Aorta (tissue), 5 donors: Measurements from ENCODE around the gene CALHM2. TPM values are rescaled to one million over a fixed set of nuclear protein-coding genes. Genes with fewer than 3 reads are reported as not detected.
"Not testable (repeated sequence)": the region's sequence is repeated elsewhere in the genome, so short reads cannot be mapped to it uniquely, and the experiment has no call there.

ENCODE experiments used
- ATAC-seq: fragments of 200-7000 bp; cut with Tn5 transposase; one replicate; pipeline ENCODE4 v1.9.1; 2022; ENCODE audit warnings: moderate library complexity; ENCODE audit not compliant: low FRiP score
- DNase-seq, 2 donors: peaks; one replicate each; pipeline ENCODE4 v3.0.0-alpha.2; 2020
- H3K27ac ChIP-seq, 2 donors: one replicate each; pipeline ENCODE4 v1.5.1; 2013; ENCODE audit warnings: low read length in 2 of 2, mild to moderate bottlenecking in 2 of 2, moderate library complexity in 2 of 2, control low read depth in 1 of 2, inconsistent platforms in 1 of 2, low read depth in 1 of 2
- H3K27me3 ChIP-seq, 2 donors: one replicate each; pipeline ENCODE4 v1.6.1; 2013; ENCODE audit warnings: control low read depth in 1 of 2, low read length in 1 of 2, mild to moderate bottlenecking in 1 of 2, moderate library complexity in 1 of 2; ENCODE audit not compliant: insufficient read depth in 2 of 2, control insufficient read depth in 1 of 2
- H3K36me3 ChIP-seq, 2 donors: one replicate each; pipeline ENCODE4 v1.6.1; 2013; ENCODE audit warnings: control low read depth in 1 of 2, low read length in 1 of 2, mild to moderate bottlenecking in 1 of 2; ENCODE audit not compliant: insufficient read depth in 2 of 2, control insufficient read depth in 1 of 2
- H3K4me1 ChIP-seq, 2 donors: one replicate each; pipeline ENCODE4 v1.6.1; 2013; ENCODE audit warnings: low read length in 2 of 2, control low read depth in 1 of 2, mild to moderate bottlenecking in 1 of 2, moderate library complexity in 1 of 2; ENCODE audit not compliant: insufficient read depth in 2 of 2, control insufficient read depth in 1 of 2
- H3K4me3 ChIP-seq, 2 donors: one replicate each; pipeline ENCODE4 v1.5.1; 2013; ENCODE audit warnings: low read length in 2 of 2, control low read depth in 1 of 2, mild to moderate bottlenecking in 1 of 2
- H3K9me3 ChIP-seq: one replicate; pipeline ENCODE4 v1.6.1; 2013; ENCODE audit warnings: mild to moderate bottlenecking, low read length; ENCODE audit not compliant: control insufficient read depth
- WGBS, 2 donors: extraction: QIAGEN DNeasy Blood & Tissue Kit; methylation state at CpG; one replicate each; pipeline ENCODE4 v1.1.7; 2013; 5-methylcytosine and 5-hydroxymethylcytosine counted together
- intact Hi-C, 2 donors: fragments of 100-400 bp; cut with DNase I; formaldehyde crosslinking; loops; one replicate each; pipeline versions ENCODE4 v1.14.2 to v1.15.0; 2022
- polyA plus RNA-seq, 2 donors: library from polyadenylated mRNA; stranded (reverse); fragments of 200-250 nt; gene quantifications; one replicate each; pipeline ENCODE4 v1.2.3, GENCODE V29; 2013
- total RNA-seq, 2 donors: library from RNA; stranded (reverse); fragmentation: NEBNext Ultra II Directional; extraction: Animal tissue kit (Norgen Biotek cat#: 25700); gene quantifications; one replicate each; pipeline ENCODE4 v1.2.1, GENCODE V29; 2021
- donor health status: healthy with polysubstance abuse.
- donor health status: Bipolar disorder and iron deficiency.
- donor health status: DM: no; HTN: no; CAD: no.
- donor health status: DM: no; HTN: no; CAD: no.
- donor health status: DM: yes; HTN: yes; CAD: no.

CALHM2 gene
- total and polyA plus RNA-seq, 4 donors: 31.7 to 90.4 (median 67.4) TPM

DNA sequence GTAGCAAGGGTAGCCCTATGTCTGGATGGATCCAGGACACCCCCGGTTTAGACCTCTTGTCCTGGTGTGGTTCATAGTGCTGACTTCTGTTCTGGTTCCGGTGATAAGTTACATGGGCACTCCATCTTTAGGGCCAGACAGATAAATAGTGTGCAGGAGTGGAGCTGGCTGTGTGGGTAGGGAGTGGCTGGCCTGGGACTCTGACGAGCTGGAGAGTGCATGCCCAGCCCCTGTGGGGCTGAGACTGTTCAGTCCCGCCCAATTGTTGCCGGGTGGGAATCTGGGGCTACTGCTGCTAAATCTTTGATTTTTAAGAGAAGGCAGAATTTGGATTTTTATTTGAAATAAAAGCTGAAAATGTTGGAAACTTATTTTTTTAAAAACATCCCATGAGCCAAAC lies 28.4 kb downstream of the CALHM2 start:
- ATAC-seq: no peak
- WGBS, 2 donors: 80 to 85% methylated on average over 5 of the region's 5 CpGs

GRCh38 chr10:103419101-103419500 lies 33.1 kb downstream of the CALHM2 start:
- Histone ChIP-seq H3K27me3 (no peaks in the 10 kb centered on the region), H3K27ac (no peak overlapping the region), H3K9me3 (no peaks in the 10 kb centered on the region), H3K4me3 (no peak overlapping the region), H3K4me1 (no peaks in the 10 kb centered on the region), H3K36me3 (peaks cover 9 to 16% of the 10 kb centered on the region in 2 donors)
- ATAC-seq: no peak
- intact Hi-C loops: no loop called here
- 95% methylated on average over 4 of the region's 4 CpGs for WGBS, 2 donors
- no peak for DNase-seq

More for the DNA sequence above, 28.4 kb downstream of the CALHM2 start:
- Histone ChIP-seq H3K27me3 (no peaks in the 10 kb centered on the region), H3K4me1 (no peaks in the 10 kb centered on the region), H3K36me3 (peaks cover 12 to 13% of the 10 kb centered on the region in 2 donors), H3K9me3 (no peaks in the 10 kb centered on the region), H3K4me3 (no peak overlapping the region), H3K27ac (no peak overlapping the region)
- DNase-seq: no peak
- intact Hi-C loops: no loop called here

DNA sequence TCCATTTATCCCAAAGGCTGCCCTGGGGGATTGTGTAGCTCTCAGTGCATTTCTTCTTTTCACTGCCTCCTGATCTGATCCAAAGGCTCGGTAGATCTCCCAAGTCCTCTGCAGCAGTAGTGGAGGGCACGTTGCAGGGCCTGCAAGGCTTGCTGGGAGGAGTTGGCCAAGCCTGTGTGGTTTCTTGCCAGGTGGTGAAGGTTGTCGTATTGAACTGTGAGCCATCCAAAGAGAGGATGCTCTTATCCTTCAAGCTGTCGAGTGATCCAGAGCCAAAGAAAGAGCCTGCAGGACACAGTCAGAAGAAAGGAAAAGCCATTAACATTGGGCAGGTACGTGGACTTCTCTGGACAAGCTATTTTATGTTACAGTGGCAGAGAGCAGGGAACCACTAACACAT lies 34.6 kb downstream of the CALHM2 start:
- Histone ChIP-seq H3K9me3 (no peaks in the 10 kb centered on the region), H3K36me3 (peaks cover 7 to 15% of the 10 kb centered on the region in 2 donors), H3K4me1 (no peaks in the 10 kb centered on the region), H3K4me3 (no peak overlapping the region), H3K27me3 (no peaks in the 10 kb centered on the region), H3K27ac (no peak overlapping the region)
- WGBS, 2 donors: 83 to 89% methylated on average over 5 of the region's 5 CpGs
- DNase-seq (no peak), ATAC-seq (no peak)
- intact Hi-C loops: loop anchor here (1.0 kb wide), 1 partner anchor 68 kb away; no protein-coding TSS in a partner anchor

- H3K27me3 ChIP-seq, ATAC-seq, H3K9me3 ChIP-seq, H3K4me1 ChIP-seq, H3K4me3 ChIP-seq, DNase-seq, H3K27ac ChIP-seq: not testable (repeated sequence)
- peaks cover 7 to 15% of the 10 kb centered on the region in 2 donors for H3K36me3 ChIP-seq
- WGBS, 2 donors: 82 to 89% methylated on average over 5 of the region's 5 CpGs
- intact Hi-C loops: loop anchor here (1.0 kb wide), 1 partner anchor 68 kb away; no protein-coding TSS in a partner anchor
These were observed 35.1 kb downstream of the CALHM2 start for GRCh38 chr10:103417148-103417469.

DNA sequence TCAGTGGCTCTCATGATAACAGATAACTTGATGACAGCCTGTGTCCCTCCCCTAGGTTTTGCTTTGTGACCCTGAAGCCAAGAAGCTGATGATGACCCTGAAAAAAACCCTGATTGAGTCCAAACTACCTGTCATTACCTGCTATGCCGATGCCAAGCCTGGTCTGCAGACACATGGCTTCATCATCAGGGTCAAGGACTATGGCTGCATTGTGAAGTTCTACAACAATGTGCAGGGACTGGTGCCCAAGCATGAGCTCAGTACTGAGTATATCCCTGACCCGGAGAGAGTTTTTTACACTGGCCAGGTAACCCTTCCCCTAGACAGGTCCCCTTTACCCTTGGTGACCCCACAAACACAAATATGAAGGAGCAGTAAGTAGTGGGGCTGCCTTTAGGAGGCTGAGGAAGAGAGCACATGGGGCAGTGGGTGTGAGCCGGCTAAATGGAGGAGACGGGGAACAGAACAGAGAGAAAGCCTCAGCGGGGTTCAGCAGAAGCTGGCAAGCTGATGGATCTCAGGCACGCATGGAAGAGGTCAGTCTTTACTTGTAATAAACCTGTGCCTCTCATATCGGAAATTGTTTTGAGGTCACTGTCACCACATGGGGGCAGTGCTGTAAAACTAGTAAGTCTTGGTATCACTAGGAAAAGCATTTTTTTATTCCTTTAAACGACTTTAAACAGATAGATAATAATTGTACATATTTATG lies 35.6 kb downstream of the CALHM2 start:
- no peaks in the 10 kb centered on the region for H3K27me3 ChIP-seq
- peaks cover 7 to 15% of the 10 kb centered on the region in 2 donors for H3K36me3 ChIP-seq
- no peaks in the 10 kb centered on the region for H3K4me1 ChIP-seq
- H3K4me3 ChIP-seq: no peak overlapping the region
- peak in 1 of 2 donors; percentile 70 for DNase-seq
- 45 to 50% methylated on average over 8 of the region's 8 CpGs for WGBS, 2 donors
- H3K27ac ChIP-seq: no peak overlapping the region
- H3K9me3 ChIP-seq: no peaks in the 10 kb centered on the region
- intact Hi-C loops: loop anchor here (1.0 kb wide), 1 partner anchor 69 kb away; no protein-coding TSS in a partner anchor
- peak; percentile 72 for ATAC-seq

- no peak for ATAC-seq
- intact Hi-C loops: no loop called here
- H3K27ac ChIP-seq: no peak overlapping the region
- 69 to 76% methylated on average over 8 of the region's 8 CpGs for WGBS, 2 donors
- no peak for DNase-seq
- peaks cover 7 to 15% of the 10 kb centered on the region in 2 donors for H3K36me3 ChIP-seq
- H3K4me3 ChIP-seq: no peak overlapping the region
- H3K4me1 ChIP-seq: no peaks in the 10 kb centered on the region
- H3K9me3 ChIP-seq: no peaks in the 10 kb centered on the region
- H3K27me3 ChIP-seq: no peaks in the 10 kb centered on the region
These were observed 36.6 kb downstream of the CALHM2 start for GRCh38 chr10:103415581-103415980.

- DNase-seq (no peak), ATAC-seq (no peak)
- H3K36me3 ChIP-seq: peaks cover 10 to 15% of the 10 kb centered on the region in 2 donors
- H3K9me3 ChIP-seq: no peaks in the 10 kb centered on the region
- no peaks in the 10 kb centered on the region for H3K4me1 ChIP-seq
- intact Hi-C loops: no loop called here
- no peak overlapping the region for H3K4me3 ChIP-seq
- no peaks in the 10 kb centered on the region for H3K27me3 ChIP-seq
- WGBS, 2 donors: 82 to 87% methylated on average over 2 of the region's 2 CpGs
- no peak overlapping the region for H3K27ac ChIP-seq
These were observed 38.6 kb downstream of the CALHM2 start for GRCh38 chr10:103413564-103413963.

DNA sequence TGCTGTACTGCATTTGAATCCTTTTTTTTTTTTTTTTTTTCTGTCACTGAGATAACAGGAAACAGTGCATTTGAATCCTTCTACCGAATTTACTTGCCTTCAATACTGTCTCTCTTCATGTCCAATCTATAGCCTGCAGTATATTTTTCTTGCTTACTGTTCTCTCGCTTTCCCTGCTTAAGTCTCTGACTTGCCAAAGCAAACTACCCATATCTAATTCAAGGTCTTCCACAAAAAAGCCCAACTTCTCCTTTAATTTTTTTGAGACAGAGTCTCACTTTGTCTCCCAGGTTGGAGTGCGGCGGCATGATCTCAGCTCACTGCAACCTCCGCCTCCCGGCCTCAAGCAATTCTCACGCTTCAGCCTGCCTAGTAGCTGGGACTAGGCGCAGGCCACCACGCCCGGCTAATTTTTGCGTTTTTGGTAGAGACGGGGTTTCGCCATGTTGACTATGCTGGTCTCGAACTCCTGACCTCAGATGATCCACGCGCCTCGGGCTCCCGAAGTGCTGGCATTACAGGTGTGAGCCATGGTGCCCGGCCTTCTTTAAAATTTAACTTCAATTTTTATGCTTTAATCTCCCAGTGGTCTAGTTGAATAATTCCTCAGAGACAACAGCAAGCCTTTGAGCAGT lies 54.9 kb downstream of the CALHM2 start:
- no peak overlapping the region for H3K27ac ChIP-seq
- peaks cover 0 to 6% of the 10 kb centered on the region in 2 donors for H3K4me1 ChIP-seq
- no peaks in the 10 kb centered on the region for H3K9me3 ChIP-seq
- no peaks in the 10 kb centered on the region for H3K27me3 ChIP-seq
- H3K4me3 ChIP-seq: peak overlapping the region; percentile 49 to 61
- DNase-seq: no peak
- intact Hi-C loops: no loop called here
- H3K36me3 ChIP-seq: peaks cover 2% of the 10 kb centered on the region in 2 donors
- WGBS, 2 donors: 58 to 60% methylated on average over 19 of the region's 19 CpGs
- no peak for ATAC-seq

DNA sequence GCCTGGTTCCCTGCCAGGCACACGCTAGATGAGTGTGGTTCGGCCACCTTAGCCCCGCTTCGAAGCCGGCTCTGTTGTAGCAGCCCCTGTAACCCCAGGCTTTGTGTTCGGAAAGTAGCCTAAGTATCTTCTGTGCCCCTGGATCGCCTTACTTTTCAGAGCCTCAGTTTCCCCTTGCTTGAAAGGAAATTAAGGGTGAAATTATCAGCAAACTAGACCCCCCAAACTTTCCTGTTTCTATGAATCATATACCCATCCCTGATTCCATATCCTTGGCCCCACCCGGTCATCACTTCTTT lies 55.4 kb downstream of the CALHM2 start:
- peaks cover 0 to 6% of the 10 kb centered on the region in 2 donors for H3K4me1 ChIP-seq
- no peaks in the 10 kb centered on the region for H3K9me3 ChIP-seq
- no peak overlapping the region for H3K27ac ChIP-seq
- DNase-seq: no peak
- no peak for ATAC-seq
- 0 to 1% methylated on average over 8 of the region's 8 CpGs for WGBS, 2 donors
- H3K4me3 ChIP-seq: peak overlapping the region; percentile 49 to 61
- no peaks in the 10 kb centered on the region for H3K27me3 ChIP-seq
- intact Hi-C loops: no loop called here
- peaks cover 2% of the 10 kb centered on the region in 2 donors for H3K36me3 ChIP-seq
